ENCODE measurements around the gene FHOD3. TPM values are rescaled to one million over a fixed set of nuclear protein-coding genes. Genes with fewer than 3 reads are reported as not detected.

FHOD3 gene
- total RNA-seq, 4 donors from 2014 or later, result 0.26 to 13.8 (median 4.9) TPM; not detected in 1

GRCh38 chr18:36456622-36457021 lies 159.1 kb downstream of the FHOD3 start:
- no peaks in the 10 kb centered on the region for H3K27me3 ChIP-seq
- H3K4me3 ChIP-seq, result no peak overlapping the region
- H3K27ac ChIP-seq, result no peak overlapping the region
- TF ChIP-seq CTCF (IDR thresholded peaks at IDR 0.05) (no peak), POLR2A (IDR thresholded peaks at IDR 0.05) (no peak)
- no peaks in the 10 kb centered on the region for H3K4me1 ChIP-seq
- intact Hi-C loops (cut with DNase I; ENCODE audit: low total_unique reads), result no loop called here
- H3K36me3 ChIP-seq, result no peaks in the 10 kb centered on the region
- no peak for DNase-seq
- H3K9me3 ChIP-seq, result no peaks in the 10 kb centered on the region

- Histone ChIP-seq H3K9me3 (no peaks in the 10 kb centered on the region), H3K36me3 (no peaks in the 10 kb centered on the region), H3K27me3 (peaks cover 0 to 2% of the 10 kb centered on the region in 2 donors), H3K27ac (no peak overlapping the region), H3K4me1 (no peaks in the 10 kb centered on the region), H3K4me3 (no peak overlapping the region)
- no peak for TF ChIP-seq POLR2A (IDR thresholded peaks at IDR 0.05)
- TF ChIP-seq CTCF (IDR thresholded peaks at IDR 0.05), result no peak
- DNase-seq, result no peak
- intact Hi-C loops (cut with DNase I; ENCODE audit: low total_unique reads), result no loop called here
Observed at GRCh38 chr18:36457683-36458082, 160.2 kb downstream of the FHOD3 start.

GRCh38 chr18:36458306-36458705 lies 160.8 kb downstream of the FHOD3 start:
- Histone ChIP-seq H3K27me3 (peaks cover 0 to 6% of the 10 kb centered on the region in 2 donors), H3K27ac (no peak overlapping the region), H3K36me3 (no peaks in the 10 kb centered on the region), H3K4me3 (no peak overlapping the region), H3K9me3 (no peaks in the 10 kb centered on the region), H3K4me1 (no peaks in the 10 kb centered on the region)
- intact Hi-C loops (cut with DNase I; ENCODE audit: low total_unique reads), result no loop called here
- no peak for DNase-seq
- no peak for TF ChIP-seq POLR2A (IDR thresholded peaks at IDR 0.05)
- TF ChIP-seq CTCF (IDR thresholded peaks at IDR 0.05), result no peak

GRCh38 chr18:36459203-36459602 lies 161.7 kb downstream of the FHOD3 start:
- no peak for DNase-seq
- no peak for TF ChIP-seq POLR2A (IDR thresholded peaks at IDR 0.05)
- TF ChIP-seq CTCF (IDR thresholded peaks at IDR 0.05), result no peak
- Histone ChIP-seq H3K27ac (no peak overlapping the region), H3K4me1 (no peaks in the 10 kb centered on the region), H3K4me3 (no peak overlapping the region), H3K36me3 (no peaks in the 10 kb centered on the region), H3K27me3 (peaks cover 0 to 6% of the 10 kb centered on the region in 2 donors), H3K9me3 (no peaks in the 10 kb centered on the region)
- intact Hi-C loops (cut with DNase I; ENCODE audit: low total_unique reads), result no loop called here

- no peak for TF ChIP-seq POLR2A (IDR thresholded peaks at IDR 0.05)
- TF ChIP-seq CTCF (IDR thresholded peaks at IDR 0.05), result no peak
- intact Hi-C loops (cut with DNase I; ENCODE audit: low total_unique reads), result no loop called here
- Histone ChIP-seq H3K27ac (no peak overlapping the region), H3K9me3 (no peaks in the 10 kb centered on the region), H3K4me3 (no peak overlapping the region), H3K27me3 (peaks cover 0 to 6% of the 10 kb centered on the region in 2 donors), H3K36me3 (no peaks in the 10 kb centered on the region), H3K4me1 (no peaks in the 10 kb centered on the region)
- DNase-seq, result no peak
Observed at GRCh38 chr18:36459786-36460185, 162.3 kb downstream of the FHOD3 start.

Measured in uterus (tissue), 4 donors.